ENCODE results near the gene GPC6. TPM values are rescaled to one million over a fixed set of nuclear protein-coding genes. Genes with fewer than 3 reads are reported as not detected.

The GPC6 gene
- total RNA-seq, 2 experiments from 2014 or later: not detected

- DNase-seq (ENCODE audit: low spot score): no peak
- H3K79me2 ChIP-seq (ENCODE audit: insufficient read depth, low read depth, low read length): no peaks in the 10 kb centered on the region
- ChIA-PET POLR2A (interaction anchor here (0.6 to 0.7 kb wide), 3 partner anchors 29 to 1213 kb away, joined by 3 to 5 read pairs (median 3); no protein-coding TSS in a partner anchor), CTCF (ENCODE audit: unreplicated experiment) (no interaction called here)
- no peak for TF ChIP-seq EZH2phosphoT487 (IDR thresholded peaks at IDR 0.05; ENCODE audit: borderline replicate concordance, low read depth, low read length)
- TF ChIP-seq, protein P1, sequence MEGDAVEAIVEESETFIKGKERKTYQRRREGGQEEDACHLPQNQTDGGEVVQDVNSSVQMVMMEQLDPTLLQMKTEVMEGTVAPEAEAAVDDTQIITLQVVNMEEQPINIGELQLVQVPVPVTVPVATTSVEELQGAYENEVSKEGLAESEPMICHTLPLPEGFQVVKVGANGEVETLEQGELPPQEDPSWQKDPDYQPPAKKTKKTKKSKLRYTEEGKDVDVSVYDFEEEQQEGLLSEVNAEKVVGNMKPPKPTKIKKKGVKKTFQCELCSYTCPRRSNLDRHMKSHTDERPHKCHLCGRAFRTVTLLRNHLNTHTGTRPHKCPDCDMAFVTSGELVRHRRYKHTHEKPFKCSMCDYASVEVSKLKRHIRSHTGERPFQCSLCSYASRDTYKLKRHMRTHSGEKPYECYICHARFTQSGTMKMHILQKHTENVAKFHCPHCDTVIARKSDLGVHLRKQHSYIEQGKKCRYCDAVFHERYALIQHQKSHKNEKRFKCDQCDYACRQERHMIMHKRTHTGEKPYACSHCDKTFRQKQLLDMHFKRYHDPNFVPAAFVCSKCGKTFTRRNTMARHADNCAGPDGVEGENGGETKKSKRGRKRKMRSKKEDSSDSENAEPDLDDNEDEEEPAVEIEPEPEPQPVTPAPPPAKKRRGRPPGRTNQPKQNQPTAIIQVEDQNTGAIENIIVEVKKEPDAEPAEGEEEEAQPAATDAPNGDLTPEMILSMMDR (conservative IDR thresholded peaks at IDR 0.05; ENCODE audit: low read length): no peak
- no peak overlapping the region for H3K4me3 ChIP-seq (ENCODE audit: low read depth, low read length, poor library complexity, severe bottlenecking)
- no peak overlapping the region for H3K4me2 ChIP-seq (ENCODE audit: low read length)
- H3K4me1 ChIP-seq (ENCODE audit: insufficient read depth, low read length, poor library complexity, severe bottlenecking): no peaks in the 10 kb centered on the region
- intact Hi-C loops (cut with micrococcal nuclease; ENCODE audit: unreplicated experiment): no loop called here
- no peaks in the 10 kb centered on the region for H3K9me2 ChIP-seq (ENCODE audit: insufficient read depth, low read length)
- no peaks in the 10 kb centered on the region for H4K20me1 ChIP-seq (ENCODE audit: insufficient read depth, low read length)
- no TSS peak for BruUV-seq (replicated peaks)
- no peak overlapping the region for H2AFZ ChIP-seq (ENCODE audit: low read length)
- H3K36me3 ChIP-seq (ENCODE audit: insufficient read depth, low read length): no peaks in the 10 kb centered on the region
- no peak overlapping the region for H3K27ac ChIP-seq (ENCODE audit: low read depth, low read length, poor library complexity, severe bottlenecking)
- H3K9me3 ChIP-seq (ENCODE audit: low read length): no peaks in the 10 kb centered on the region
Measured at GRCh38 chr13:94058821-94059360, 832.3 kb downstream of the GPC6 start.

DNA sequence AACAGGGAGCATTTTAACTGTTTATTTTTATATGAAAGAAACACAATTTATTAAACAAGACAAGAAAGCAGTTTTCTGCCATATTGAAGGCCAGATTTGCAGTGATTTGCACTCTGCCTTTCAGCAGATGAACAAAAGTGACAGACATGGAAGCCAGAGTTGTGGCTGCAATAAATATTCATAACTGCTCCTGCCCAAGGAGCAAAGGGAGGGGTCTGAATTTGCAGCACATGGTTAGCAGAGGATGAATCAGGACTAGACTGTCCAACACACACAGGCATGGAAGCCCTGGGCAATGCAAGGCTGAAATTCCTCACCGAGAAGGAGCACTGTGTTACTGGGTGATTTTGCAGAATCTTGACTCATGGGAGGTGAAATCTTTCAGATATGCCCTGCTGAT lies 834.7 kb downstream of the GPC6 start:
- ChIA-PET POLR2A (no interaction called here), CTCF (ENCODE audit: unreplicated experiment) (no interaction called here)
- Histone ChIP-seq H3K9me2 (ENCODE audit: insufficient read depth, low read length) (no peaks in the 10 kb centered on the region), H3K4me1 (ENCODE audit: insufficient read depth, low read length, poor library complexity, severe bottlenecking) (no peaks in the 10 kb centered on the region), H3K79me2 (ENCODE audit: insufficient read depth, low read depth, low read length) (no peaks in the 10 kb centered on the region), H3K4me2 (ENCODE audit: low read length) (no peak overlapping the region), H2AFZ (ENCODE audit: low read length) (no peak overlapping the region), H3K27ac (ENCODE audit: low read depth, low read length, poor library complexity, severe bottlenecking) (no peak overlapping the region), H4K20me1 (ENCODE audit: insufficient read depth, low read length) (no peaks in the 10 kb centered on the region), H3K36me3 (ENCODE audit: insufficient read depth, low read length) (no peaks in the 10 kb centered on the region), H3K4me3 (ENCODE audit: low read depth, low read length, poor library complexity, severe bottlenecking) (no peak overlapping the region), H3K9me3 (ENCODE audit: low read length) (no peaks in the 10 kb centered on the region)
- no peak for TF ChIP-seq EZH2phosphoT487 (IDR thresholded peaks at IDR 0.05; ENCODE audit: borderline replicate concordance, low read depth, low read length)
- TF ChIP-seq, protein P1 (conservative IDR thresholded peaks at IDR 0.05; ENCODE audit: low read length): no peak
- BruUV-seq (replicated peaks): no TSS peak
- DNase-seq (ENCODE audit: low spot score): no peak
- intact Hi-C loops (cut with micrococcal nuclease; ENCODE audit: unreplicated experiment): no loop called here

- ChIA-PET POLR2A (no interaction called here), CTCF (ENCODE audit: unreplicated experiment) (no interaction called here)
- H3K36me3 ChIP-seq (ENCODE audit: insufficient read depth, low read length): no peaks in the 10 kb centered on the region
- H3K79me2 ChIP-seq (ENCODE audit: insufficient read depth, low read depth, low read length): no peaks in the 10 kb centered on the region
- H3K9me3 ChIP-seq (ENCODE audit: low read length): no peaks in the 10 kb centered on the region
- BruUV-seq (replicated peaks): no TSS peak
- DNase-seq (ENCODE audit: low spot score): no peak
- no peaks in the 10 kb centered on the region for H3K4me1 ChIP-seq (ENCODE audit: insufficient read depth, low read length, poor library complexity, severe bottlenecking)
- H3K27ac ChIP-seq (ENCODE audit: low read depth, low read length, poor library complexity, severe bottlenecking): no peak overlapping the region
- intact Hi-C loops (cut with micrococcal nuclease; ENCODE audit: unreplicated experiment): no loop called here
- no peaks in the 10 kb centered on the region for H4K20me1 ChIP-seq (ENCODE audit: insufficient read depth, low read length)
- no peak for TF ChIP-seq EZH2phosphoT487 (IDR thresholded peaks at IDR 0.05; ENCODE audit: borderline replicate concordance, low read depth, low read length)
- TF ChIP-seq, protein P1 (conservative IDR thresholded peaks at IDR 0.05; ENCODE audit: low read length): no peak
- no peak overlapping the region for H3K4me3 ChIP-seq (ENCODE audit: low read depth, low read length, poor library complexity, severe bottlenecking)
- no peak overlapping the region for H3K4me2 ChIP-seq (ENCODE audit: low read length)
- no peaks in the 10 kb centered on the region for H3K9me2 ChIP-seq (ENCODE audit: insufficient read depth, low read length)
- H2AFZ ChIP-seq (ENCODE audit: low read length): no peak overlapping the region
Measured at GRCh38 chr13:94063096-94063495, 836.5 kb downstream of the GPC6 start.

All from OCI-LY7 (cell line).